ENCODE results near the gene CCDC88B. TPM values are rescaled to one million over a fixed set of nuclear protein-coding genes. Genes with fewer than 3 reads are reported as not detected.

Gene CCDC88B
- total RNA-seq, 1 experiment from 2014 or later: 3.6 TPM

DNA sequence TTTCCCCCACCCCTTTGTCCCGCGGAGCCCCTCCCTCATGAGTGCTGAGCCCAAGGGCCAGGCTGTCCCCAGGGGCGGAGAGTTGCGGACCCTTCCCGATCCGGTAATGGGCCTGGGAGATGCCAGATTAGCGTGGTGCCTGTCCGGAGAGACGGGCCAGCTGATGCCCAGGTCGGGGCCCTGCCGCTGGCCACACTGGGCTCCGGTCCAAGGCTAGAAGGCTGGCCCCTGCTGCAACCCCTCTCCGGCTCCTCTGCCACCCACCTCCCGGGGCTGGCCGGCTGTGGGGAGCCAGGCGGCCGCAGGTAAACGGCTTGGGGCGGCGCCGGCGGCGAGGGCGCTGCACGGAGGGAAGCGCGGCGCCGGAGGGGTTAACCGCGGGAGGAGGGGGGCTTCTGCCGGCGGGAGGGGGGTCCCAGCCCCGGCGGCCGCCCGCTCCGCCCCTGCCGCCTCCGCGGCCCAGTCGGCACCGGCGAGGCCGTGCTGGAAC is 48.7 kb upstream of the CCDC88B start, which contains the start of gene KCNK4:
KCNK4 (plus strand) TSS at position 41 of the 490 bp plus-strand sequence. CDS start 1,717 bp downstream, outside the sequence.
- H3K27ac Mint-ChIP-seq (ENCODE audit: unreplicated experiment): no peak within 1 kb of the TSS
- no peak for DNase-seq
- peak within 1 kb of the TSS; percentile 26 for H3K4me3 ChIP-seq (ENCODE audit: low read depth, low read length)
- peaks cover 2% of the 10 kb centered on the region; the same call in 1 of the 2 replicates for H3K27me3 ChIP-seq (replicated peaks; ENCODE audit: control insufficient read depth, insufficient read depth, low read length)
- H3K4me1 ChIP-seq: peaks cover 8% of the 10 kb centered on the region
- H3K4me1 Mint-ChIP-seq (ENCODE audit: low read depth, unreplicated experiment): peaks cover 7% of the 10 kb centered on the region
- no peak for TF ChIP-seq CTCF (IDR thresholded peaks at IDR 0.05; ENCODE audit: insufficient read depth in 1 of 2, low read depth in 1 of 2, low read length in 1 of 2, severe bottlenecking in 1 of 2, unreplicated experiment in 1 of 2)
- intact Hi-C loops (cut with micrococcal nuclease; ENCODE audit: unreplicated experiment): no loop called here
- peaks cover 9% of the 10 kb centered on the region for H3K36me3 Mint-ChIP-seq (ENCODE audit: insufficient read depth, unreplicated experiment)
- ChIA-PET CTCF (no interaction called here), POLR2A (no interaction called here)
- no TSS peak for BruUV-seq (replicated peaks)
- H3K9me3 ChIP-seq: no peaks in the 10 kb centered on the region
- peak within 1 kb of the TSS; percentile 65 for H3K4me3 Mint-ChIP-seq (ENCODE audit: unreplicated experiment)
- H3K9me3 Mint-ChIP-seq (ENCODE audit: unreplicated experiment): no peaks in the 10 kb centered on the region
- H3K27me3 Mint-ChIP-seq (ENCODE audit: insufficient read depth, unreplicated experiment): peaks cover 14% of the 10 kb centered on the region
- H3K36me3 ChIP-seq (ENCODE audit: control insufficient read depth, insufficient read depth, low read length): no peaks in the 10 kb centered on the region

GRCh38 chr11:64291752-64292459 is 48.1 kb upstream of the CCDC88B start:
- Mint-ChIP-seq H3K4me3 (ENCODE audit: unreplicated experiment) (peak overlapping the region; percentile 70), H3K27me3 (ENCODE audit: insufficient read depth, unreplicated experiment) (peaks cover 14% of the 10 kb centered on the region), H3K4me1 (ENCODE audit: low read depth, unreplicated experiment) (peaks cover under 1% of the 10 kb centered on the region), H3K36me3 (ENCODE audit: insufficient read depth, unreplicated experiment) (peaks cover 3% of the 10 kb centered on the region), H3K9me3 (ENCODE audit: unreplicated experiment) (no peaks in the 10 kb centered on the region), H3K27ac (ENCODE audit: unreplicated experiment) (no peak overlapping the region)
- CTCF ChIA-PET: interaction anchor here (0.7 to 1.2 kb wide), 2 partner anchors 13 to 47 kb away, joined by 3 to 5 read pairs; no protein-coding TSS in a partner anchor
- peak overlapping the region; percentile 26 for H3K4me3 ChIP-seq (ENCODE audit: low read depth, low read length)
- no peaks in the 10 kb centered on the region for H3K9me3 ChIP-seq
- no peak for TF ChIP-seq CTCF (IDR thresholded peaks at IDR 0.05; ENCODE audit: insufficient read depth in 1 of 2, low read depth in 1 of 2, low read length in 1 of 2, severe bottlenecking in 1 of 2, unreplicated experiment in 1 of 2)
- H3K4me1 ChIP-seq: peaks cover 7% of the 10 kb centered on the region; the same call in 1 of the 2 replicates
- no peaks in the 10 kb centered on the region for H3K36me3 ChIP-seq (ENCODE audit: control insufficient read depth, insufficient read depth, low read length)
- H3K27me3 ChIP-seq (replicated peaks; ENCODE audit: control insufficient read depth, insufficient read depth, low read length): peaks cover 2% of the 10 kb centered on the region; the same call in 1 of the 2 replicates
- BruUV-seq (replicated peaks): no TSS peak
- POLR2A ChIA-PET: no interaction called here
- intact Hi-C loops (cut with micrococcal nuclease; ENCODE audit: unreplicated experiment): no loop called here
- DNase-seq: no peak

DNA sequence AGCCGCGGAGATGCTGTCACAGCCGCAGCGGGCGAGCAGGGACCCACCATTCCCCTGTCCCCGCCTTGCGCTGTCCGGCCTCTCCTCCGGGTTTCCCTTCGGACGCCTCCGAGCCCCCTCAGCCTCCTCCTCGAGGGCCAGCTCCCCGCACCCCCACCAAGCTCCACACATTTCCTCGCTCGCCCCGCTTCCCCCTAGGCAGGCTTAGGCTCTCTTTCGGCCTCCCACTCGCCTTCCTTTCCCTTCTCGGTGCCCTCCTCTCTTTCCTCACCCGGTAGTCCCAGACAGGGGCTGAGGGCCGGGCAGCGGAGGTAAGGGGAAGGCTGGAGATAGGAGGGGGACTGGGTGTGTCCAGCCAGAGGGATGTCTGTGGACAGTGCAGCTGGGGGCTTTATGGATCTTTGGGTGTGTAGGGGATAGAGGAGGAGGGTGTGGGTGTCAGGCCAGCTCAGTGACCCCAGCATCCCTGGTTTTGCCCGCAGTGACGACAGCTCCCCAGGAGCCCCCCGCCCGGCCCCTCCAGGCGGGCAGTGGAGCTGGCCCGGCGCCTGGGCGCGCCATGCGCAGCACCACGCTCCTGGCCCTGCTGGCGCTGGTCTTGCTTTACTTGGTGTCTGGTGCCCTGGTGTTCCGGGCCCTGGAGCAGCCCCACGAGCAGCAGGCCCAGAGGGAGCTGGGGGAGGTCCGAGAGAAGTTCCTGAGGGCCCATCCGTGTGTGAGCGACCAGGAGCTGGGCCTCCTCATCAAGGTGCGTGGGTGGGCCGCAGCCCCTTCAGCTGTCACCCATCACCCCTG is 47.3 kb upstream of the CCDC88B start:
- Histone ChIP-seq H3K27me3 (replicated peaks; ENCODE audit: control insufficient read depth, insufficient read depth, low read length) (peaks cover 3% of the 10 kb centered on the region), H3K4me3 (ENCODE audit: low read depth, low read length) (no peak overlapping the region), H3K36me3 (ENCODE audit: control insufficient read depth, insufficient read depth, low read length) (no peaks in the 10 kb centered on the region), H3K4me1 (peaks cover 7% of the 10 kb centered on the region; the same call in 1 of the 2 replicates), H3K9me3 (no peaks in the 10 kb centered on the region)
- H3K27ac Mint-ChIP-seq (ENCODE audit: unreplicated experiment): no peak overlapping the region
- ChIA-PET POLR2A (no interaction called here), CTCF (interaction anchor here (0.7 to 1.2 kb wide), 2 partner anchors 12 to 48 kb away, joined by 3 to 5 read pairs; no protein-coding TSS in a partner anchor)
- H3K4me3 Mint-ChIP-seq (ENCODE audit: unreplicated experiment): peak overlapping the region; percentile 70
- no peak for TF ChIP-seq CTCF (IDR thresholded peaks at IDR 0.05; ENCODE audit: insufficient read depth in 1 of 2, low read depth in 1 of 2, low read length in 1 of 2, severe bottlenecking in 1 of 2, unreplicated experiment in 1 of 2)
- H3K4me1 Mint-ChIP-seq (ENCODE audit: low read depth, unreplicated experiment): no peaks in the 10 kb centered on the region
- no peaks in the 10 kb centered on the region for H3K36me3 Mint-ChIP-seq (ENCODE audit: insufficient read depth, unreplicated experiment)
- DNase-seq: no peak
- BruUV-seq (replicated peaks): no TSS peak
- H3K27me3 Mint-ChIP-seq (ENCODE audit: insufficient read depth, unreplicated experiment): peaks cover 17% of the 10 kb centered on the region
- no peaks in the 10 kb centered on the region for H3K9me3 Mint-ChIP-seq (ENCODE audit: unreplicated experiment)
- intact Hi-C loops (cut with micrococcal nuclease; ENCODE audit: unreplicated experiment): no loop called here

Measured in Caco-2 (cell line).